Ecto neural progenitor cell (in vitro differentiated cells): ENCODE data around the gene RHBDL1.

ENCODE experiments used
- DNase-seq: peaks from one replicate; pipeline ENCODE4 v3.0.0-alpha.2; 2018; ENCODE audit warnings: low spot score

Gene RHBDL1

GRCh38 chr16:657487-657886 is 18.0 kb upstream of the RHBDL1 start:
- no peak for DNase-seq

GRCh38 chr16:658679-659571 is 16.5 kb upstream of the RHBDL1 start:
- no peak for DNase-seq

- DNase-seq, result no peak
These were observed 15.9 kb upstream of the RHBDL1 start for GRCh38 chr16:659618-660017.

GRCh38 chr16:660132-660458 is 15.4 kb upstream of the RHBDL1 start:
- DNase-seq, result no peak

GRCh38 chr16:660459-661183 is 14.8 kb upstream of the RHBDL1 start:
- DNase-seq, result peak; percentile 93

- no peak for DNase-seq
These were observed 14.2 kb upstream of the RHBDL1 start for GRCh38 chr16:661184-661821.

- no peak for DNase-seq
These were observed 13.4 kb upstream of the RHBDL1 start for GRCh38 chr16:662095-662494.

- DNase-seq, result no peak
These were observed 12.9 kb upstream of the RHBDL1 start for GRCh38 chr16:662597-662996.

GRCh38 chr16:666572-666971 is 8.9 kb upstream of the RHBDL1 start:
- no peak for DNase-seq

- no peak for DNase-seq
These were observed 8.2 kb upstream of the RHBDL1 start for GRCh38 chr16:667113-667779.

- DNase-seq, result peak; percentile 93
These were observed 7.5 kb upstream of the RHBDL1 start, which contains the start of gene RHOT2 for GRCh38 chr16:667780-668518. RHOT2 (plus strand) TSS chr16:668132; CDS start chr16:668200, 68 bp downstream.

- no peak for DNase-seq
These were observed 6.8 kb upstream of the RHBDL1 start for GRCh38 chr16:668519-669171.

- DNase-seq, result no peak
These were observed 5.8 kb upstream of the RHBDL1 start for GRCh38 chr16:669666-670065.

GRCh38 chr16:670485-671352 is 4.8 kb upstream of the RHBDL1 start:
- DNase-seq, result no peak

GRCh38 chr16:671353-672131 is 3.9 kb upstream of the RHBDL1 start:
- DNase-seq, result no peak

GRCh38 chr16:672371-672770 is 3.1 kb upstream of the RHBDL1 start:
- no peak for DNase-seq

GRCh38 chr16:672851-673250 is 2.6 kb upstream of the RHBDL1 start:
- DNase-seq, result no peak

- no peak for DNase-seq
These were observed 2.0 kb upstream of the RHBDL1 start for GRCh38 chr16:673399-673991.
